ENCODE measurements around the gene PSMA7.

Gene PSMA7

DNA sequence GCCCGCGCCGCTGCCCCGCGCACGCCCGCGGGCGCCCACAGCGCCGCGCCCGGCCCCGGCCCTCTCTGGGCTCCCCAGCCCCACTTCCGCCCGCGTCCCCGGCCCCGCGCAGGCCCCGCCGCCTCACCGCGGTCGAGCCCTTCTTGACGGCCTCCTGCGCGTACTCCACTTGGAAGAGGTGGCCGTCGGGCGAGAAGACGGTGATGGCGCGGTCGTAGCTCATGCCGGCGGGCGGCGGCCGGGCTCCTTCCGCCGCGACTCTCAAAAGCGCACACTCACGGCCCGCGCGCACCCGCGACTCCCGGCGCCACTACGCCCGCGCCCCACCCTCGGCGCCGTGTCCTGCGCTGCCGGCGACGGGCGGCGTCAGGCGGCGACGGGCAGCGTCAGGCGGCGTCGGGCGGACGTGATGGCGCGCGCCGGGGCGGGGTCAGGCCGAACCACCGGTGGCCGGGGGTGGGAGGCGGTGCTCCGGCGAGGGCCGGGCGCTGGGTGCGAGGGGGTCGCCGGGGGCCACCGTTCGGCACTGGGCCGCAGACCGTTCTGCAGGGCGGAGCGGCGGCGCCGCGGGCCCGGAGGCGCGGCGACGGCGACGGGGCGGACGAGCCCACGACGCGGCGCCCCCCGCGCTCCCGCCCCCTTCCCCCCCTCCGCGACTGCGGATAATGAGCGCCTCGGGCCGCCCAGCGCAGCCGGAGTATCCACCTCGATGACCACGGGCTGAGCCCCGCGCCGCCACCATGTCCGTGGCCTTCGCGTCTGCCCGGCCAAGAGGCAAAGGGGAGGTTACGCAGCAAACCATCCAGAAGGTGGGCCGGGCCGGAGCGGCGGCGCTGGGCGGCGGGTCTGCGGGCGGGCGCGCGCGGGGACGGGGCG is at the start of gene PSMA7, which contains the start of gene SS18L1:
PSMA7 (minus strand) TSS at position 314 of the 876 bp plus-strand sequence; CDS start at position 223, 91 bp downstream.
SS18L1 (plus strand) TSS at position 689 of the 876 bp plus-strand sequence; CDS start at position 741, 52 bp downstream.
- TF ChIP-seq, protein P1, sequence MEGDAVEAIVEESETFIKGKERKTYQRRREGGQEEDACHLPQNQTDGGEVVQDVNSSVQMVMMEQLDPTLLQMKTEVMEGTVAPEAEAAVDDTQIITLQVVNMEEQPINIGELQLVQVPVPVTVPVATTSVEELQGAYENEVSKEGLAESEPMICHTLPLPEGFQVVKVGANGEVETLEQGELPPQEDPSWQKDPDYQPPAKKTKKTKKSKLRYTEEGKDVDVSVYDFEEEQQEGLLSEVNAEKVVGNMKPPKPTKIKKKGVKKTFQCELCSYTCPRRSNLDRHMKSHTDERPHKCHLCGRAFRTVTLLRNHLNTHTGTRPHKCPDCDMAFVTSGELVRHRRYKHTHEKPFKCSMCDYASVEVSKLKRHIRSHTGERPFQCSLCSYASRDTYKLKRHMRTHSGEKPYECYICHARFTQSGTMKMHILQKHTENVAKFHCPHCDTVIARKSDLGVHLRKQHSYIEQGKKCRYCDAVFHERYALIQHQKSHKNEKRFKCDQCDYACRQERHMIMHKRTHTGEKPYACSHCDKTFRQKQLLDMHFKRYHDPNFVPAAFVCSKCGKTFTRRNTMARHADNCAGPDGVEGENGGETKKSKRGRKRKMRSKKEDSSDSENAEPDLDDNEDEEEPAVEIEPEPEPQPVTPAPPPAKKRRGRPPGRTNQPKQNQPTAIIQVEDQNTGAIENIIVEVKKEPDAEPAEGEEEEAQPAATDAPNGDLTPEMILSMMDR (IDR thresholded peaks at IDR 0.05; ENCODE audit: borderline replicate concordance, control extremely low read depth, extremely low read depth, insufficient read depth, missing control alignments) = no peak
- in situ Hi-C loops (cut with MboI; ENCODE audit: low sequenced_read_pairs, unreplicated experiment) = loop anchor here (10.0 kb wide), 1 partner anchor 129 kb away; no protein-coding TSS in a partner anchor
- peak; percentile 95 for DNase-seq (ENCODE audit: low spot score)

DNA sequence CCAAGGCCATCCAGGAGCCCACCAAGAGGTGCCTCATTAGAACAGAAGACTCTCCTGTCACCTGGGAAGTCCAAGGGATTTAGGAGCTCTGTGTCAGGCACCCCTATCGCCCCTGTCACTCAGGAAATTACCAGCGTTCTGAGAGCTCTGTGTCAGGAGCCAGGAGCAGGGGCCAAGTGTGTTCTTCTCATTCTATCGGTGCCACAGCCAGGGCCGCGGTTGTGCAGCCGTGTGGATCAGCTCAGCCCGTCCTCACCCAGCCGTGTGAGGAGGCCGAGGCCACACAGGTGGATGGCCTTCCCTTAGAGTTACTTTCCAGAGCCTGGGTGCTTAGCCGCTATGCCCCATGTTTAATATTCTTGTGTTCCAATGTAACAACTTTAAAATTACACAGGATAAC is 49.4 kb upstream of the PSMA7 start:
- TF ChIP-seq, protein P1 (IDR thresholded peaks at IDR 0.05; ENCODE audit: borderline replicate concordance, control extremely low read depth, extremely low read depth, insufficient read depth, missing control alignments) = no peak
- in situ Hi-C loops (cut with MboI; ENCODE audit: low sequenced_read_pairs, unreplicated experiment) = no loop called here
- no peak for DNase-seq (ENCODE audit: low spot score)

DNA sequence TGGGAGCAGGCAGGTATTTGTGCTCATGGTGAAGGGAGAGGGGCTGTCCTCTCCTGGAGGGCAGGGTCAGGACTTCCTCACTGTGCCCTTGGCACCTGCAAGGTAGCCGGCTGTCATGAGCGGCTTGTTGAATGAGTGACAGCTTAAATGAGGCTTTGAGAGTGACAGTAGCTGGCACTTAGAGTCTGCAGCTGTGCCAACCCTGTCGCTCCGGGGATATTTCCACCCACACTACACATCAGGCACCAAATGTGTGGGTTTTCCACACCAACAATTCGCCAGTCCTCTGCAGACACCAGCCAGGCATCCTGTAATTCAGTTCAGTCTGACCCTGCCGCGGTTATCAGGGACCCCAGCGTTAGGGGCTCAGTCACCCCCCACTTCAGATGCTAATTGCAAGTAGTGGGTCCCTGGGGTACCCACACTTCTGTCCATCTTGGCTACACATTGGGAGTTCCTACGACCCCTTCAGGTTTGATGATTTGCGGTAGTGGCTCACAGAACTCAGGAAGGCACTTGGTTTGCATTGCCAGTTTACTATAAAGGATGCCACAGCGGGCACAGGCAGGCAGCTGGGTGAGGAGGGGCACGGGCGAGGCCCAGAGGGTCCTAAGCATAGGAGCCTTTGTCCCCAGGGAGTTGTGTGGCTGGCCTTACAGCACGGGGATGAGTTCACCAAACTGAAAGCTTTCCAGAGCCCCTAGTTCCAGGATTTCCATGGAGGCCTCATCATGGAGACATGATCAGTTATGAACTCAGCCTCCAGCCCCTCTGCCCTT is 48.8 kb upstream of the PSMA7 start:
- TF ChIP-seq, protein P1 (IDR thresholded peaks at IDR 0.05; ENCODE audit: borderline replicate concordance, control extremely low read depth, extremely low read depth, insufficient read depth, missing control alignments) = no peak
- no peak for DNase-seq (ENCODE audit: low spot score)
- in situ Hi-C loops (cut with MboI; ENCODE audit: low sequenced_read_pairs, unreplicated experiment) = no loop called here

DNA sequence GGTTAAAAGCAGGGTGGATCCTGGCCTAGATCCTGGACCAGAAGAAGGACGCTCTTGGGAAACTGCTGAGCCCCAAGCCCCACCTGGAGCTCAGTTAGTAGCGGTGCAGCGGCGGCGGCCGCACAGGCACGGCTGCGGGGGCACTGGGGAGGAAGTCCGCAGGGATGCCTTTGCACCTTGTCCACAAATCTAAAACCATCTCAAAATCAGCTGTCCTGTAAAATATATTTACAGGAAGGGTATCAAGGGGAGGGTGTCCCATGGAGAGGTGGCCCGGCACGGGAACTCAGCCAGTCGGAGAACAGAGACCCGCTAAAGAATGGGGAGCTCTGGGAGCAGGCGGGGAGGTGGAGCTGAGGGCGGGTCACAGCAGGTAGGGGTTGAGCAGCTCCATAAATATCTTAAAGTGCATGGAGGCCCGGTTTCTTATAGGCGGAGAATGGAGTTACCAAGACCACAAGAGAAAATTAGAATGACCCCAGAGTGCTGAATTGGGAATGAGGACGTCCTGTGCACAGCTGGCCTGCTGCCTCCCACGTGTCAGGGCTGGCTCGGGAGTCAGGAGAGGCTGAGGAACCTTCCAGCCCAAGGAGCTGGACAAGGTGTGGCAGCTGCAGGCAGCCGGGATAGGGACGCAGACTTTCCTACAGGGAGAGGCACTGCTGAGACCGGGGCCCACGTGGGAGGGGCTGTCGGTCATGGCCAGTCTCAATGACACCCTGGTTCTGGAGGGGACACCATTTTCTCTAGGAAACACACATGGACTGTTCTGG is 47.6 kb upstream of the PSMA7 start:
- in situ Hi-C loops (cut with MboI; ENCODE audit: low sequenced_read_pairs, unreplicated experiment) = no loop called here
- TF ChIP-seq, protein P1 (IDR thresholded peaks at IDR 0.05; ENCODE audit: borderline replicate concordance, control extremely low read depth, extremely low read depth, insufficient read depth, missing control alignments) = no peak
- no peak for DNase-seq (ENCODE audit: low spot score)

DNA sequence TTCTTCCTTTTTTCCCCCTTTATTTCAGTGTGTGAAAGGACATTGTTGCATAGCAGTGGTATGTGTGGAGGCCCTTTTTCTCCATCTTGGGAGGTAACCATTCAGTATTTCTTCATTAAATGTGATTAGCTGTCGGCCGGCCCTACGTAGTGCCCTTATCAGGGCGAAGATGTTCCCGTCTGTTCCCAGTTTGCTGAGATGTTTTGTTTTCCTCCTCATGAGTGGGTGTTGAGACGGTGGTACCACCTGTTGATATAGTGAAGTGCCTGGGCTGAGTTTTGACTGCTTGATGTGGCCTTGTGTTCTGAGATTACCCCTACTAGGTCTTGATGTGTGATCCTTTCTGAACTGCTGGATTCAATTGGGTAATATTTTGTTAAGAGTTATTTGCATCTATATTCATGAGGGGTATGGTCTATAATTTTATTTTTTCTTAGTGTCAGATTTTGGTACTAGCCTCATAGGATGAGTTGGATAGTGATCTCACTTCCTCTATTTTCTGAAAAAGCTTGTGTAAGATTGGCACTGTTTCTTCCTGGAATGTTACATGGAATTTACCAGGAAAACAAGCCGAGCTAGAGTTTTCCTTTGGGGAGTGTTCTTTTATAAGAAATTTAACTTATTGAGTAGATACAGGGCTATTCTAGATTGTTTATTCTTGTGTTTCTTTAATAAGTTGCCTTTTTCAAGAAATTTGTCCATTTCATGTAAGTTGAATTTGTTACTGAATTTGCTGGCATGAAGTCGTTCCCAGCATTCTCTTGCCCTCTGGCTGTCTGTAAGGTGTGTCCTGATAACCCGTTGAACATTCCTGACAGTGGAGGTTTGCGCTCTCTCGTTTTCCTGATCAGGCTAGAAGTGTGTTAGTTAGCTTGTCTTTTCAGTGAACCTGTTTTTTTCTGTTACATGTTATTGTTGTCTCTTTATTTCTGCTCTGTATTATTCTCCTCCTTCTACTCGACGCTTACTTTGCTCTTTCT is 44.0 kb upstream of the PSMA7 start:
- DNase-seq (ENCODE audit: low spot score) = no peak
- TF ChIP-seq, protein P1 (IDR thresholded peaks at IDR 0.05; ENCODE audit: borderline replicate concordance, control extremely low read depth, extremely low read depth, insufficient read depth, missing control alignments) = no peak
- in situ Hi-C loops (cut with MboI; ENCODE audit: low sequenced_read_pairs, unreplicated experiment) = no loop called here

All from GM13976 (cell line).